ENCODE measurements around the gene MYRF. TPM values are rescaled to one million over a fixed set of nuclear protein-coding genes. Genes with fewer than 3 reads are reported as not detected.
A peak's percentile ranks its signal among the peaks of the same experiment; 100 is the strongest.

MYRF gene
- total RNA-seq, 1 donor from 2014 or later = not detected

DNA sequence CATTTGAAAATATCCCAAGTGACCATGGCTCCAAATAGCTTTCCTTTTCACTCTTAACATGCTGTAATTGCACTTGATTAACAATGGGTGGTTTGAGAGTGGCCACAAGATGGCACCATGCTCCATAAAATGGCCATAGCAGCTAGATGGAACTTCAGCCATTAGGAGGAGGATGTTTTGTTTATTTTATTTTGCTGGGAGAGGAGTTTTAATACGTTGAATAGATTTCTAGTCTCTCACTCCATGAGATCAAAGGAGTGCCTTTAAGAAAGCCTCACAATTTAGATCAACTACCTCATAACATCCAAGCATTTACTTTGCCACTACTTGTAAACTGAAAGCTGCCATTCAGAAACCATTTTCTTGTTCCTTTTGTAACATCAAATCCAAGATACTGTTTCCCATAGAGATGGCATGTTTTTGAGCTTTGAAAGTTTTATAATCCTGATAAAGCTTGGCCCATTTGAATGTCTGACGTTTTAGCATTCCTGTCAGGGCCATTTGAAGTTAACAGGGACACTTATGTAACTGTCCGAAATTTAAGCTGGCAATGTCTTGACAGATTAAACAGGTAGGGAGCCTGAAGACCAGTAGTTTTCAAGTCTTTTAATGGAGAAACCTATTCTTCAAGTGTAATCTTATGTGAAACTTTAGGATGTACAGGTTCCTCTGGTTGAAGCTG is 45.0 kb downstream of the MYRF start:
- intact Hi-C loops (cut with DNase I) = loop anchor here (1.0 to 5.0 kb wide), 7 partner anchors 55 to 515 kb away; partner anchors contain the start of gene FADS3
- peak in 1 of 2 donors; percentile 90 for DNase-seq (ENCODE audit: low spot score in 2 of 2)

DNA sequence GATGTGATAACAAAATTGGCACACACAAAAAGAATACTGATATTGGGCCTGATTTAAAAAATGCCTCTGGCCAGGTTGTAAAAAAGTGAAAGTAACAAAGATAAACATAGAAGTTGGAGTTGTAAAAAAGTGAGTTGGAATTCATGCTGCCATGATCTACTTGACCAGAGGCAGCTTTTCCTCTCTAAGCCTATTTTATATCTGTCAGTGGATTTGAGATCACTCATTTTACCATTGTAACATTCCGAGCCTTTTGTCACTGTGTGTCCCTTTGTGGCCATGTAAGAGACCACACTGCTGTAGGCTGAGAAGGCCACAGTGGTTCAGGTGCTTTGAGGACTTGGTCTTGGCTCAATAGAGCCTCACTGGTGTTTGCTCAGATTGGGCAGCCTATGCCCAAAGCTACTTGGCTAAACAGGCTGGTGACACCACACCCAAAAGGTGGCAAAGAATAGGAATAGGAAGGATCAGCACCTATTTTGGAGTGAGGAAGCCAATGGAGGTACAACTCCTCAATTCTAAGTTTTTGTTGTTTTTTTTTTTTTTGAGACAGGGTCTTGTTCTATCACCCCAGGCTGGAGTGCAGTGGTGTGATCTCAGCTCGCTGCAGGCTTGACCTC is 47.3 kb downstream of the MYRF start:
- H3K9me3 ChIP-seq = no peaks in the 10 kb centered on the region
- DNase-seq (ENCODE audit: low spot score in 2 of 2) = no peak
- intact Hi-C loops (cut with DNase I) = loop anchor here (5.0 kb wide), 3 partner anchors 53 to 513 kb away; no protein-coding TSS in a partner anchor
- TF ChIP-seq, protein P1, sequence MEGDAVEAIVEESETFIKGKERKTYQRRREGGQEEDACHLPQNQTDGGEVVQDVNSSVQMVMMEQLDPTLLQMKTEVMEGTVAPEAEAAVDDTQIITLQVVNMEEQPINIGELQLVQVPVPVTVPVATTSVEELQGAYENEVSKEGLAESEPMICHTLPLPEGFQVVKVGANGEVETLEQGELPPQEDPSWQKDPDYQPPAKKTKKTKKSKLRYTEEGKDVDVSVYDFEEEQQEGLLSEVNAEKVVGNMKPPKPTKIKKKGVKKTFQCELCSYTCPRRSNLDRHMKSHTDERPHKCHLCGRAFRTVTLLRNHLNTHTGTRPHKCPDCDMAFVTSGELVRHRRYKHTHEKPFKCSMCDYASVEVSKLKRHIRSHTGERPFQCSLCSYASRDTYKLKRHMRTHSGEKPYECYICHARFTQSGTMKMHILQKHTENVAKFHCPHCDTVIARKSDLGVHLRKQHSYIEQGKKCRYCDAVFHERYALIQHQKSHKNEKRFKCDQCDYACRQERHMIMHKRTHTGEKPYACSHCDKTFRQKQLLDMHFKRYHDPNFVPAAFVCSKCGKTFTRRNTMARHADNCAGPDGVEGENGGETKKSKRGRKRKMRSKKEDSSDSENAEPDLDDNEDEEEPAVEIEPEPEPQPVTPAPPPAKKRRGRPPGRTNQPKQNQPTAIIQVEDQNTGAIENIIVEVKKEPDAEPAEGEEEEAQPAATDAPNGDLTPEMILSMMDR (IDR thresholded peaks at IDR 0.05) = no peak
- no peaks in the 10 kb centered on the region for H3K4me1 ChIP-seq
- no peak overlapping the region for H3K27ac ChIP-seq
- no peaks in the 10 kb centered on the region for H3K27me3 ChIP-seq
- peaks cover 27 to 38% of the 10 kb centered on the region in 2 donors for H3K36me3 ChIP-seq
- H3K4me3 ChIP-seq = no peak overlapping the region

More for the DNA sequence above, 45.0 kb downstream of the MYRF start:
- Histone ChIP-seq H3K9me3 (no peaks in the 10 kb centered on the region), H3K27ac (peak overlapping the region; percentile 0 to 39), H3K4me1 (peaks cover 5 to 10% of the 10 kb centered on the region in 2 donors), H3K36me3 (peaks cover 10 to 14% of the 10 kb centered on the region in 2 donors), H3K4me3 (no peak overlapping the region), H3K27me3 (no peaks in the 10 kb centered on the region)
- TF ChIP-seq, protein P1 (IDR thresholded peaks at IDR 0.05) = peak; percentile 66 to 83 (median 83)

DNA sequence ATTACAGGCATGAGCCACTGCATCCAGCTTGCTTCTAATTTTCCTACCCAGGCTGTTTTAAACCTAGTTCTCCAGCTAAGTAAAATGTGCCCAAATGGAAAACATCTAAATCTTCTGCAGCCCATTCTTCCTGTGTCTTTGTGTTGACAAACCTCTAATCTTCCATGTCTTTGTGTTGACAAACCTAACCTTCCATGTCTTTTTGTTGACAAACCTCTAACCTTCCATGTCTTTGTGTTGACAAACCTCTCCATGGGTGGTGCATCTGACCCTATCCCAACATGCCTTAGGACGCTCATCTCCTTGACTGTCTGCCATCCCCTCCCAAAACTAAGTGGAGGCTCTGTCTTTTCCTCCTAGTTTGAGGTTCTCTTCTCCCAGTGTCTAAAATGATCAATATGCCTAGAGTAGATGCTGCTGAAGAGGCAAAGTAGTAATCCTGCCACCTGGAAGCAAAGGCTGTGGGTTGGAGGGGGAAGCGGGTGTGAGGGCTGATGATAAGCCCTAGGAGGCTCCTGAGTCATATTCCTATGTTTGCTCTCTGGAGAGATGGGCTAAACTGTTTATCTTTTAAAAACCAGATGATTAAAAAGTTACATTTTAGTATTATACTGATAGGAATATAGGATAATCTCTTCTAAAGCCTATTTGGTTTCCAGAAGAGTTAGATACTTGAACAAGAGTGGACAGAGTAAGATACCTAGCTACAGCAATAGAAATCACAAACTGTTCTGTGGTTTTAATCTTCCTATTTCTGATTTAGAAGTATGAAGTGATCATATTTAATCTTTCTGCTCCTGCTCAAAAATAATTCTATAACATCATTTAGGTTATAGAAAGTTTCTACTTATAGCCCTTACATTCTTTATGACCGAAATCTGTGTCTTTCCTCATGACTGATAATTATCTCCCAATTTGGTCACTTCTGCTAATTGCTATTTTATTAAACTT is 48.2 kb downstream of the MYRF start:
- H3K27ac ChIP-seq = no peak overlapping the region
- intact Hi-C loops (cut with DNase I) = no loop called here
- peaks cover 24 to 46% of the 10 kb centered on the region in 2 donors for H3K36me3 ChIP-seq

DNA sequence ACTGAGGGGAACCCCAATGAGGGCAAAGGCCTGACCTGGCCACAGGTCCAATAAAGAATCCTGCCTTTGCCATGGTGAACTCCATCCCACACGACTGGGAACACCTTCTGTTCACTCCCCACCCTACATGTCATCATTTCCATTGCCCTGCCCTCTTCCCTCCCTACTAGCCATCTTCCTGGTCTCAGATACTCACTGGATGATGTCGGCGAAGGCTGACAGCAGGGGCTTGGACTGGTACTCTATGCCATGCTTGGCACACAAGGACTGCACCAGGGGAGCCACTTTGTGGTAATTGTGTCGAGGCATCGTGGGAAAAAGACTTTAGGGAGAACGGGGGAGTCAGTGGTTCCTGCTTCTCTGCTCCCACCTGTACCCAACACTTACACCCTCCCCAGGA is 50.2 kb downstream of the MYRF start:
- intact Hi-C loops (cut with DNase I) = no loop called here

More for the DNA sequence above, 48.2 kb downstream of the MYRF start:
- TF ChIP-seq, protein P1 (IDR thresholded peaks at IDR 0.05) = no peak
- Histone ChIP-seq H3K9me3 (no peaks in the 10 kb centered on the region), H3K4me3 (no peak overlapping the region), H3K27me3 (no peaks in the 10 kb centered on the region), H3K4me1 (no peaks in the 10 kb centered on the region)
- no peak for DNase-seq (ENCODE audit: low spot score in 2 of 2)

More for the DNA sequence above, 50.2 kb downstream of the MYRF start:
- Histone ChIP-seq H3K27ac (no peak overlapping the region), H3K27me3 (no peaks in the 10 kb centered on the region), H3K4me3 (no peak overlapping the region), H3K4me1 (no peaks in the 10 kb centered on the region), H3K9me3 (no peaks in the 10 kb centered on the region), H3K36me3 (peaks cover 25 to 63% of the 10 kb centered on the region in 2 donors)
- TF ChIP-seq, protein P1 (IDR thresholded peaks at IDR 0.05) = no peak
- no peak for DNase-seq (ENCODE audit: low spot score in 2 of 2)

All from ascending aorta (tissue), 2 donors.